ENCODE results near the gene PRDM10.

PRDM10 gene

GRCh38 chr11:129939510-129939909 is 63.1 kb downstream of the PRDM10 start:
- DNase-seq, result no peak

GRCh38 chr11:129938764-129939163 is 63.9 kb downstream of the PRDM10 start:
- no peak for DNase-seq

- no peak for DNase-seq
Observed at GRCh38 chr11:129937592-129938238, 64.9 kb downstream of the PRDM10 start.

- DNase-seq, result no peak
Observed at GRCh38 chr11:129935723-129936122, 66.9 kb downstream of the PRDM10 start.

GRCh38 chr11:129933891-129934290 is 68.7 kb downstream of the PRDM10 start:
- DNase-seq, result peak; percentile 58

GRCh38 chr11:129933262-129933661 is 69.4 kb downstream of the PRDM10 start:
- DNase-seq, result no peak

- no peak for DNase-seq
Observed at GRCh38 chr11:129932381-129933067, 70.1 kb downstream of the PRDM10 start.

GRCh38 chr11:129930743-129931142 is 71.9 kb downstream of the PRDM10 start:
- DNase-seq, result no peak

GRCh38 chr11:129930296-129930695 is 72.3 kb downstream of the PRDM10 start:
- no peak for DNase-seq

- no peak for DNase-seq
Observed at GRCh38 chr11:129929721-129930120, 72.9 kb downstream of the PRDM10 start.

- no peak for DNase-seq
Observed at GRCh38 chr11:129928923-129929692, 73.5 kb downstream of the PRDM10 start.

GRCh38 chr11:129922674-129923073 is 80.0 kb downstream of the PRDM10 start:
- no peak for DNase-seq

GRCh38 chr11:129918361-129918760 is 84.3 kb downstream of the PRDM10 start:
- DNase-seq, result no peak

- no peak for DNase-seq
Observed at GRCh38 chr11:129917231-129917630, 85.4 kb downstream of the PRDM10 start.

- DNase-seq, result no peak
Observed at GRCh38 chr11:129911298-129911697, 91.3 kb downstream of the PRDM10 start.

GRCh38 chr11:129910360-129910759 is 92.3 kb downstream of the PRDM10 start:
- DNase-seq, result no peak

- no peak for DNase-seq
Observed at GRCh38 chr11:129905402-129905801, 97.2 kb downstream of the PRDM10 start.

- no peak for DNase-seq
Observed at GRCh38 chr11:129896062-129896461, 106.6 kb downstream of the PRDM10 start.

- DNase-seq, result peak; percentile 92
Observed at GRCh38 chr11:129895126-129896041, 107.3 kb downstream of the PRDM10 start, which contains the start of gene NFRKB. Gene NFRKB (minus strand): TSS chr11:129895578. CDS start chr11:129892849, 2,729 bp downstream.

- DNase-seq, result no peak
Observed at GRCh38 chr11:129894278-129895125, 108.1 kb downstream of the PRDM10 start.

GRCh38 chr11:129888451-129888850 is 114.2 kb downstream of the PRDM10 start:
- DNase-seq, result no peak

- no peak for DNase-seq
Observed at GRCh38 chr11:129885381-129885780, 117.3 kb downstream of the PRDM10 start.
